GM23338 (cell line): ENCODE data around the gene RBPJL. TPM values are rescaled to one million over a fixed set of nuclear protein-coding genes. Genes with fewer than 3 reads are reported as not detected.

Source experiments
- ATAC-seq: fragments of 200-7000 bp; cut with Tn5 transposase; 3 replicates; pipeline ENCODE4 v1.9.1; 2020
- DNase-seq: peaks from one replicate; pipeline ENCODE4 v3.0.0-alpha.2; 2015; ENCODE audit warnings: low spot score
- H2AFZ ChIP-seq: fragments of 200-600 bp; sonication (generic); 2 replicates; pipeline ENCODE4 v1.8.0; 2016; ENCODE audit warnings: antibody characterized with exemption, mild to moderate bottlenecking, moderate library complexity
- H3F3A ChIP-seq: fragments of 200-600 bp; sonication (generic); replicated peaks from 2 replicates; pipeline ENCODE4 v1.8.0; 2017; ENCODE audit warnings: antibody characterized with exemption, mixed run types, low read depth
- H3K27ac ChIP-seq: fragments of 200-600 bp; sonication (generic); 2 replicates; pipeline ENCODE4 v1.6.1; 2016; ENCODE audit warnings: low read depth
- H3K27me3 ChIP-seq: fragments of 200-600 bp; sonication (generic); 2 replicates; pipeline ENCODE4 v1.8.0; 2016; ENCODE audit warnings: mild to moderate bottlenecking, mixed run types, moderate library complexity; ENCODE audit not compliant: insufficient read depth
- H3K36me3 ChIP-seq: fragments of 200-600 bp; sonication (generic); 2 replicates; pipeline ENCODE4 v1.8.0; 2016; ENCODE audit warnings: mild to moderate bottlenecking; ENCODE audit not compliant: insufficient read depth
- H3K4me1 ChIP-seq: fragments of 200-600 bp; sonication (generic); 2 replicates; pipeline ENCODE4 v1.8.0; 2016; ENCODE audit warnings: mild to moderate bottlenecking, moderate library complexity; ENCODE audit not compliant: insufficient read depth
- H3K4me2 ChIP-seq: fragments of 200-600 bp; sonication (generic); 2 replicates; pipeline ENCODE4 v1.7.1; 2017; ENCODE audit warnings: mixed run types
- H3K4me3 ChIP-seq: fragments of 200-600 bp; sonication (generic); 2 replicates; pipeline ENCODE4 v1.6.1; 2016; ENCODE audit warnings: mixed run types
- H3K79me2 ChIP-seq: fragments of 200-600 bp; sonication (generic); replicated peaks from 2 replicates; pipeline ENCODE4 v1.8.0; 2017; ENCODE audit warnings: mild to moderate bottlenecking; ENCODE audit not compliant: insufficient read depth
- H3K9me2 ChIP-seq: fragments of 200-600 bp; sonication (generic); 2 replicates; pipeline ENCODE4 v1.8.0; 2017; ENCODE audit not compliant: insufficient read depth
- H4K20me1 ChIP-seq: fragments of 200-600 bp; sonication (generic); replicated peaks from 2 replicates; pipeline ENCODE4 v1.8.0; 2017; ENCODE audit warnings: mild to moderate bottlenecking; ENCODE audit not compliant: insufficient read depth
- H3K27ac Mint-ChIP-seq: 2 replicates; pipeline ENCODE4 v1.8.0; 2020; ENCODE audit warnings: inconsistent platforms, mild to moderate bottlenecking, moderate library complexity, mixed read lengths
- H3K27me3 Mint-ChIP-seq: 3 replicates; pipeline ENCODE4 v1.8.0; 2022; ENCODE audit warnings: low read depth, mild to moderate bottlenecking, moderate library complexity, mixed read lengths, inconsistent platforms; ENCODE audit not compliant: insufficient read depth, poor library complexity
- H3K36me3 Mint-ChIP-seq: 3 replicates; pipeline ENCODE4 v1.8.0; 2021; ENCODE audit warnings: low read depth, mild to moderate bottlenecking, inconsistent platforms, moderate library complexity, mixed read lengths
- H3K4me1 Mint-ChIP-seq: 3 replicates; pipeline ENCODE4 v1.8.0; 2020; ENCODE audit warnings: mild to moderate bottlenecking, inconsistent platforms, mixed read lengths
- H3K4me3 Mint-ChIP-seq: 3 replicates; pipeline ENCODE4 v1.8.0; 2021; ENCODE audit warnings: moderate library complexity, mild to moderate bottlenecking, inconsistent platforms, mixed read lengths
- H3K9me3 Mint-ChIP-seq: 3 replicates; pipeline ENCODE4 v1.8.0; 2020; ENCODE audit warnings: moderate library complexity, mild to moderate bottlenecking, inconsistent platforms, mixed read lengths
- CREB1 ChIP-seq: fragments of 250-450 bp; sonication (Bioruptor Pico); IDR thresholded peaks from 2 replicates; pipeline ENCODE4 v1.5.0; 2020; ENCODE audit warnings: low read depth, mild to moderate bottlenecking, moderate library complexity
- ETS1 ChIP-seq: IDR thresholded peaks from 2 replicates; pipeline ENCODE4 v1.6.1; 2016; ENCODE audit warnings: antibody characterized with exemption
- EZH2 ChIP-seq: fragments of 200-600 bp; sonication (generic); IDR thresholded peaks from one replicate; pipeline ENCODE4 v1.8.0; 2017; ENCODE audit warnings: antibody characterized with exemption, mild to moderate bottlenecking, low read depth; ENCODE audit not compliant: unreplicated experiment
- EZH2phosphoT487 ChIP-seq: fragments of 200-600 bp; sonication (generic); IDR thresholded peaks from one replicate; pipeline ENCODE4 v1.8.1; 2018; ENCODE audit warnings: antibody characterized with exemption; ENCODE audit not compliant: unreplicated experiment
- JUNB ChIP-seq: IDR thresholded peaks from one replicate; pipeline ENCODE4 v1.6.1; 2016; ENCODE audit warnings: antibody characterized with exemption; ENCODE audit not compliant: unreplicated experiment
- NANOG ChIP-seq: IDR thresholded peaks from 2 replicates; pipeline ENCODE4 v1.6.1; 2016; ENCODE audit warnings: antibody characterized with exemption, borderline replicate concordance
- POLR2AphosphoS5 ChIP-seq: IDR thresholded peaks from 2 replicates; pipeline ENCODE4 v1.6.1; 2016; ENCODE audit warnings: antibody characterized with exemption, low read depth
- STAT1 ChIP-seq: IDR thresholded peaks from one replicate; pipeline ENCODE4 v1.6.1; 2016; ENCODE audit warnings: antibody characterized with exemption; ENCODE audit not compliant: unreplicated experiment
- ZNF331 ChIP-seq: fragments of 250-450 bp; sonication (Bioruptor Pico); IDR thresholded peaks from 2 replicates; pipeline ENCODE4 v1.5.0; 2020; ENCODE audit warnings: low read depth, mild to moderate bottlenecking, moderate library complexity
- ZNF462 ChIP-seq: fragments of 250-450 bp; sonication (Bioruptor Pico); IDR thresholded peaks from 2 replicates; pipeline ENCODE4 v1.5.0; 2020; ENCODE audit warnings: mild to moderate bottlenecking, moderate library complexity
- polyA plus RNA-seq: library from polyadenylated mRNA; unstranded; fragments of >200 nt; fragmentation: Nextera tagmentation; extraction: Ambion mirVana; gene quantifications from 2 replicates; pipeline ENCODE4 v1.2.1, GENCODE V29; 2016
- total RNA-seq: library from RNA; depleted of rRNA; stranded (reverse); fragments of >200 nt; shearing (Covaris generic); gene quantifications from 2 replicates; pipeline ENCODE4 v1.2.3, GENCODE V29; 2014
- TF ChIP-seq, protein P1 (sequence below), 2 experiments: fragments of 200-600 bp in 1 of 2; sonication (generic) in 1 of 2; conservative IDR thresholded peaks; 2 replicates each; pipeline versions ENCODE4 v1.5.1 to v1.6.1; 2016 to 2017; ENCODE audit warnings: antibody characterized with exemption in 2 of 2, low read depth in 2 of 2, mild to moderate bottlenecking in 2 of 2, moderate library complexity in 1 of 2

RBPJL gene
- total and polyA plus RNA-seq, 2 experiments from 2014 or later: 0.44 to 0.66 TPM

DNA sequence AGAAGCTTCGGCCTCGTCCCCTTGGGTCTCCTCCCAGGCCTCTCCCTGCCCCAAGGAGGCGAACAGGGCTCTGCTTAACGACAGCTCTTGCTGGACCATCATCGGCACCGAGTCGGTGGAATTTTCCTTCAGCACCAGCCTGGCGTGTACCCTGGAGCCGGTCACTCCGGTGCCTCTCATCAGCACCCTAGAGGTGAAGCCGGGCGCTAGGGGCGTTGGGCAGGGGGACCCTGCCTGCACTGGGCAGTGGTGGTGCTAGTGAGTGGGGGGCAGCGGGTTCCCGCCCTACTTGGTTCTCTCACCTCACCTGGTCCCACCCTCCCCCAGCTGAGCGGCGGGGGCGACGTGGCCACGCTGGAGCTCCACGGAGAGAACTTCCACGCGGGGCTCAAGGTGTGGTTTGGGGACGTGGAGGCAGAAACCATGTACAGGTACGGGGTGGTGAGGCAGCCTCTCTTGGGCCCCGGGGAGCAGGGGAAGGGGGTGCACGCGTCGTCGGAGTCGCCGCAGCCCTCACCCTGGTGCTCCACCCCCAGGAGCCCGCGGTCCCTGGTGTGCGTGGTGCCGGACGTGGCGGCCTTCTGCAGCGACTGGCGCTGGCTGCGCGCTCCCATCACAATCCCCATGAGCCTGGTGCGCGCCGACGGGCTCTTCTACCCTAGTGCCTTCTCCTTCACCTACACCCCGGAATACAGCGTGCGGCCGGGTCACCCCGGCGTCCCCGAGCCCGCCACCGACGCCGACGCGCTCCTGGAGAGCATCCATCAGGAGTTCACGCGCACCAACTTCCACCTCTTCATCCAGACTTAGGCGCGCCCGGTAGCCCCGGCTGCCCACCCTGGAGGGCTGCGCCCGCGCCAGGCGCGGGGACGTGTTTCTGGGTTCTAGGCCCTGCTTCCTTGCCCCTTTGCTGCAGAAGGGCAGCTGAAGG, 9.8 kb downstream of the RBPJL start (continued):
- TF ChIP-seq NANOG: no peak
- no peak for TF ChIP-seq EZH2phosphoT487

GRCh38 chr20:45317826-45318225, 11.2 kb downstream of the RBPJL start:
- Histone ChIP-seq H3K27ac (no peak overlapping the region), H3K4me3 (no peak overlapping the region), H2AFZ (no peak overlapping the region), H4K20me1 (no peaks in the 10 kb centered on the region), H3K27me3 (no peaks in the 10 kb centered on the region), H3F3A (no peaks in the 10 kb centered on the region), H3K4me2 (no peak overlapping the region), H3K9me2 (no peaks in the 10 kb centered on the region), H3K36me3 (no peaks in the 10 kb centered on the region), H3K4me1 (no peaks in the 10 kb centered on the region), H3K79me2 (no peaks in the 10 kb centered on the region)
- Mint-ChIP-seq H3K36me3 (peaks cover 2% of the 10 kb centered on the region; the same call in 1 of the 3 replicates), H3K4me1 (peaks cover 6% of the 10 kb centered on the region), H3K27me3 (peaks cover 2% of the 10 kb centered on the region), H3K27ac (no peak overlapping the region), H3K4me3 (no peak overlapping the region), H3K9me3 (no peaks in the 10 kb centered on the region; the same call in 2 of the 3 replicates)
- DNase-seq (no peak), ATAC-seq (no peak)
- TF ChIP-seq STAT1 (no peak), JUNB (no peak), NANOG (no peak), EZH2 (no peak), POLR2AphosphoS5 (no peak), ETS1 (no peak), ZNF462 (no peak), CREB1 (CRISPR knock-in tag) (no peak), EZH2phosphoT487 (no peak), ZNF331 (CRISPR knock-in tag) (no peak)
- TF ChIP-seq, protein P1, sequence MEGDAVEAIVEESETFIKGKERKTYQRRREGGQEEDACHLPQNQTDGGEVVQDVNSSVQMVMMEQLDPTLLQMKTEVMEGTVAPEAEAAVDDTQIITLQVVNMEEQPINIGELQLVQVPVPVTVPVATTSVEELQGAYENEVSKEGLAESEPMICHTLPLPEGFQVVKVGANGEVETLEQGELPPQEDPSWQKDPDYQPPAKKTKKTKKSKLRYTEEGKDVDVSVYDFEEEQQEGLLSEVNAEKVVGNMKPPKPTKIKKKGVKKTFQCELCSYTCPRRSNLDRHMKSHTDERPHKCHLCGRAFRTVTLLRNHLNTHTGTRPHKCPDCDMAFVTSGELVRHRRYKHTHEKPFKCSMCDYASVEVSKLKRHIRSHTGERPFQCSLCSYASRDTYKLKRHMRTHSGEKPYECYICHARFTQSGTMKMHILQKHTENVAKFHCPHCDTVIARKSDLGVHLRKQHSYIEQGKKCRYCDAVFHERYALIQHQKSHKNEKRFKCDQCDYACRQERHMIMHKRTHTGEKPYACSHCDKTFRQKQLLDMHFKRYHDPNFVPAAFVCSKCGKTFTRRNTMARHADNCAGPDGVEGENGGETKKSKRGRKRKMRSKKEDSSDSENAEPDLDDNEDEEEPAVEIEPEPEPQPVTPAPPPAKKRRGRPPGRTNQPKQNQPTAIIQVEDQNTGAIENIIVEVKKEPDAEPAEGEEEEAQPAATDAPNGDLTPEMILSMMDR (conservative IDR thresholded peaks at IDR 0.05; ENCODE audit: low read depth in 2 of 2): no peak
